ENCODE results near the gene AKNA. TPM values are rescaled to one million over a fixed set of nuclear protein-coding genes. Genes with fewer than 3 reads are reported as not detected.

AKNA gene
- total RNA-seq, 2 experiments from 2014 or later: 300 to 364 TPM

GRCh38 chr9:114314881-114315722 lies 72.7 kb downstream of the AKNA start:
- POLR2A ChIA-PET: no interaction called here
- Mint-ChIP-seq H3K27me3 (no peaks in the 10 kb centered on the region), H3K4me1 (peaks cover 5% of the 10 kb centered on the region), H3K27ac (no peak overlapping the region), H3K4me3 (no peak overlapping the region), H3K9me3 (no peaks in the 10 kb centered on the region), H3K36me3 (ENCODE audit: low read depth) (no peaks in the 10 kb centered on the region)
- CTCF ChIA-PET: no interaction called here
- DNase-seq: no peak

GRCh38 chr9:114314256-114314867 lies 73.4 kb downstream of the AKNA start:
- ChIA-PET CTCF (no interaction called here), POLR2A (no interaction called here)
- no peaks in the 10 kb centered on the region for H3K9me3 Mint-ChIP-seq
- peaks cover 5% of the 10 kb centered on the region for H3K4me1 Mint-ChIP-seq
- no peak overlapping the region for H3K4me3 Mint-ChIP-seq
- no peak for DNase-seq
- no peaks in the 10 kb centered on the region for H3K36me3 Mint-ChIP-seq (ENCODE audit: low read depth)
- H3K27me3 Mint-ChIP-seq: no peaks in the 10 kb centered on the region
- no peak overlapping the region for H3K27ac Mint-ChIP-seq

- Mint-ChIP-seq H3K27me3 (no peaks in the 10 kb centered on the region), H3K9me3 (no peaks in the 10 kb centered on the region), H3K4me1 (peaks cover 4% of the 10 kb centered on the region), H3K27ac (no peak overlapping the region), H3K4me3 (no peak overlapping the region), H3K36me3 (ENCODE audit: low read depth) (no peaks in the 10 kb centered on the region)
- ChIA-PET POLR2A (no interaction called here), CTCF (interaction anchor here (0.6 kb wide), 1 partner anchor 35 kb away, joined by 3 read pairs; no protein-coding TSS in a partner anchor)
- DNase-seq: no peak
Measured at GRCh38 chr9:114313186-114313585, 74.6 kb downstream of the AKNA start.

GRCh38 chr9:114312513-114312875 lies 75.3 kb downstream of the AKNA start:
- Mint-ChIP-seq H3K9me3 (no peaks in the 10 kb centered on the region), H3K36me3 (ENCODE audit: low read depth) (no peaks in the 10 kb centered on the region), H3K4me3 (no peak overlapping the region), H3K4me1 (no peaks in the 10 kb centered on the region), H3K27me3 (no peaks in the 10 kb centered on the region), H3K27ac (no peak overlapping the region)
- no peak for DNase-seq
- POLR2A ChIA-PET: no interaction called here
- CTCF ChIA-PET: no interaction called here

GRCh38 chr9:114311571-114312512 lies 75.9 kb downstream of the AKNA start:
- Mint-ChIP-seq H3K36me3 (ENCODE audit: low read depth) (no peaks in the 10 kb centered on the region), H3K27ac (no peak overlapping the region), H3K9me3 (no peaks in the 10 kb centered on the region), H3K4me3 (no peak overlapping the region), H3K4me1 (no peaks in the 10 kb centered on the region), H3K27me3 (no peaks in the 10 kb centered on the region)
- ChIA-PET POLR2A (no interaction called here), CTCF (no interaction called here)
- DNase-seq: no peak

- ChIA-PET CTCF (interaction anchor here (0.9 kb wide), 1 partner anchor 12 kb away, joined by 3 read pairs; no protein-coding TSS in a partner anchor), POLR2A (no interaction called here)
- H3K4me1 Mint-ChIP-seq: no peaks in the 10 kb centered on the region
- H3K9me3 Mint-ChIP-seq: no peaks in the 10 kb centered on the region
- H3K27ac Mint-ChIP-seq: no peak overlapping the region
- no peaks in the 10 kb centered on the region for H3K36me3 Mint-ChIP-seq (ENCODE audit: low read depth)
- no peak overlapping the region for H3K4me3 Mint-ChIP-seq
- DNase-seq: no peak
- H3K27me3 Mint-ChIP-seq: no peaks in the 10 kb centered on the region
Measured at GRCh38 chr9:114310471-114311450, 77.0 kb downstream of the AKNA start.

GRCh38 chr9:114309096-114309495 lies 78.7 kb downstream of the AKNA start:
- POLR2A ChIA-PET: no interaction called here
- DNase-seq: no peak
- CTCF ChIA-PET: no interaction called here
- Mint-ChIP-seq H3K27ac (no peak overlapping the region), H3K36me3 (ENCODE audit: low read depth) (no peaks in the 10 kb centered on the region), H3K27me3 (no peaks in the 10 kb centered on the region), H3K4me3 (no peak overlapping the region), H3K9me3 (no peaks in the 10 kb centered on the region), H3K4me1 (no peaks in the 10 kb centered on the region)

- no peak overlapping the region for H3K27ac Mint-ChIP-seq
- H3K4me3 Mint-ChIP-seq: no peak overlapping the region
- ChIA-PET CTCF (no interaction called here), POLR2A (no interaction called here)
- H3K27me3 Mint-ChIP-seq: no peaks in the 10 kb centered on the region
- no peak for DNase-seq
- no peaks in the 10 kb centered on the region for H3K9me3 Mint-ChIP-seq
- no peaks in the 10 kb centered on the region for H3K36me3 Mint-ChIP-seq (ENCODE audit: low read depth)
- H3K4me1 Mint-ChIP-seq: no peaks in the 10 kb centered on the region
Measured at GRCh38 chr9:114308361-114308950, 79.3 kb downstream of the AKNA start.

- Mint-ChIP-seq H3K4me1 (no peaks in the 10 kb centered on the region), H3K4me3 (no peak overlapping the region), H3K27me3 (no peaks in the 10 kb centered on the region), H3K9me3 (no peaks in the 10 kb centered on the region), H3K36me3 (ENCODE audit: low read depth) (no peaks in the 10 kb centered on the region), H3K27ac (no peak overlapping the region)
- POLR2A ChIA-PET: no interaction called here
- DNase-seq: no peak
- CTCF ChIA-PET: no interaction called here
Measured at GRCh38 chr9:114307899-114308267, 79.9 kb downstream of the AKNA start.

- no peak overlapping the region for H3K4me3 Mint-ChIP-seq
- no peak for DNase-seq
- H3K27ac Mint-ChIP-seq: no peak overlapping the region
- no peaks in the 10 kb centered on the region for H3K27me3 Mint-ChIP-seq
- no peaks in the 10 kb centered on the region for H3K36me3 Mint-ChIP-seq (ENCODE audit: low read depth)
- H3K9me3 Mint-ChIP-seq: no peaks in the 10 kb centered on the region
- CTCF ChIA-PET: interaction anchor here (1.2 kb wide), 1 partner anchor 16 kb away, joined by 3 read pairs; no protein-coding TSS in a partner anchor
- POLR2A ChIA-PET: no interaction called here
- no peaks in the 10 kb centered on the region for H3K4me1 Mint-ChIP-seq
Measured at GRCh38 chr9:114304416-114305188, 83.2 kb downstream of the AKNA start.

- no peak overlapping the region for H3K4me3 Mint-ChIP-seq
- H3K9me3 Mint-ChIP-seq: no peaks in the 10 kb centered on the region
- no peaks in the 10 kb centered on the region for H3K4me1 Mint-ChIP-seq
- no peak overlapping the region for H3K27ac Mint-ChIP-seq
- H3K36me3 Mint-ChIP-seq (ENCODE audit: low read depth): no peaks in the 10 kb centered on the region
- no peak for DNase-seq
- CTCF ChIA-PET: no interaction called here
- POLR2A ChIA-PET: no interaction called here
- no peaks in the 10 kb centered on the region for H3K27me3 Mint-ChIP-seq
Measured at GRCh38 chr9:114303977-114304376, 83.8 kb downstream of the AKNA start.

Measured in activated CD4-positive, alpha-beta T cell treated with anti-CD3 and anti-CD28 coated beads, Interleukin-2, amount 10 ng/mL, durations not matched to agents 7 days and 5 days (primary cell).